Measurements from ENCODE around the gene CNN1.

CNN1 gene

DNA sequence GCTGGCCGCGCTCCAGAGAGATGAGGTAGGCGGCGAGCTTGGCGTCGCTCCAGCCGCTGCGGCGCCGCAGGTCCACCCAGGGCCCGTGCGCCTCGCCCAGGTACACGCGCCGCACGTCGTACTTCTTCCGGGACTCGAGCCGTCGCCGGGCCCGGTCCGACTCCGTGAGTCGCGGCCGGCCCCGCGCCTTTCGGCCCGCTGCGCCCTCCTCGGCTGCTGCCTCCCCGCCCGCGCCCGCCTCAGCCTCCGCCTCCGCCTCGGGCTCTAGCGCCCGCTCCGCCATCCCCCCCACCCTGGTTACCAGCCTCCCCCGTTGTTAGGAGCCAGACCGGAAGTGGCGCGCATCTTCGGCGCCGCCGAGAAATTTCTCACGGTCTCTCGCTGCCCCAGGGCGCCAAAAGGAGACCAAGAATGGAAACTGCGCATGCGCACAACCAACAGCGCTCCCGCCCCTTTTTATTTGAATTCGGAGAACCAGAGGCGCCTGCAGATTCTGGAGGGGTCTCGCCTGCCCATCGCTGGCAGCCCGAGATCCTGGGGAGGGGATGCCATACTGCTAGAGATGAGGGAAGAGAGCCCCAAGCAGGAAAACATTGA lies 33.0 kb upstream of the CNN1 start, which contains the start of gene ZNF653:
Gene ZNF653, minus strand, starts transcription at position 336 of the 597 bp plus-strand sequence. Its CDS starts 53 bp downstream, at position 283.
- peak; percentile 98 for DNase-seq (ENCODE audit: low read depth)
- no peaks in the 10 kb centered on the region for H3K36me3 ChIP-seq (ENCODE audit: control insufficient read depth, insufficient read depth, low read length, severe bottlenecking)
- H3K4me1 ChIP-seq (ENCODE audit: control insufficient read depth, insufficient read depth, low read length), result peaks cover 8% of the 10 kb centered on the region
- peak within 1 kb of the TSS; percentile 85 for H3K4me3 ChIP-seq (ENCODE audit: low read length)
- H3K27me3 ChIP-seq (replicated peaks; ENCODE audit: control insufficient read depth, insufficient read depth, low read length), result no peaks in the 10 kb centered on the region
- H3K9me3 ChIP-seq (ENCODE audit: control insufficient read depth, low read length), result no peaks in the 10 kb centered on the region
- H3K9ac ChIP-seq (ENCODE audit: low read length), result peak within 1 kb of the TSS; percentile 86

DNA sequence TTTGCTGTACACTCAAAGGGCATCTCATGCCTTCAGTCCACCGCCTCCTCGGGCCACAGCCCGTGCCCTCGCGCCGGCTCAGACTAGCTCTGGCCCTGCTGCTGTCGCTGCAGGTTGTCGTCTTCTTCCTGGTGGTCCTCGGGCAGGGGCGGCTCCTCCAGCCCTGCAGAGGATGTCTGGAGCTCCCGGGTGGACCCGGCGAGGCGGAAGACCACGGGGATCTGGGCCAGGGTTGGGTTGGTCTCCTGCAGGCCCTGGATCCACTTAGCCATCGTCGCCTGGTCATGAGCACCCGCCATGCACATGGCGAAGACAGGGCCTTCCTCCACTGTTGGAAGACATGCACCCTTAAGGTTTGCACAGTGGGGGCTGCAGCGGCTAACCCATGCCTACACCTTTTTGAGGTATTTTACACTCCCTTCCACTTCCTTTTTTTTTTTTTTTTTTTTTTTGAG lies 32.5 kb upstream of the CNN1 start:
- H3K4me3 ChIP-seq (ENCODE audit: low read length), result peak overlapping the region; percentile 85
- no peaks in the 10 kb centered on the region for H3K27me3 ChIP-seq (replicated peaks; ENCODE audit: control insufficient read depth, insufficient read depth, low read length)
- DNase-seq (ENCODE audit: low read depth), result no peak
- peaks cover 8% of the 10 kb centered on the region for H3K4me1 ChIP-seq (ENCODE audit: control insufficient read depth, insufficient read depth, low read length)
- no peaks in the 10 kb centered on the region for H3K9me3 ChIP-seq (ENCODE audit: control insufficient read depth, low read length)
- H3K9ac ChIP-seq (ENCODE audit: low read length), result peak overlapping the region; percentile 86
- H3K36me3 ChIP-seq (ENCODE audit: control insufficient read depth, insufficient read depth, low read length, severe bottlenecking), result peaks cover under 1% of the 10 kb centered on the region

DNA sequence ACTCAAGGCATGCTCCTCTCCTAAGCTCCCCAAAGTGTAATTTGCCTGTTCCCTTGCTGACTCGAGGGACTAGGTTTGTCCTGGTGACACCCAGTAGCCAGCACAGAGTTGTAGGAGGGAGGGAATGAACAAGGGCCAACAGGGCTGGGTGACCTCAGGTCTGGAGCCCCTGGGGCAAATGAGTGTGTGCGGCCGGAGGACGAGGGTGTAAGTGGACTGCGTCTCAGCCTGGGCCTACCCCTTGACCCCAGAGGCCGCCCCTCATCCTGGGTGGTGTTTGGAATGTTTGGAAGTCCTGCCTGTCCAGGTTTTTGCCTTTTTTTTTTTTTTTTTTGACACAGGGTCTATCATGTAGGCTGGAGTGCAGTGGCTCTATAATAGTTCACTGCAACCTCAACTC lies 31.7 kb upstream of the CNN1 start:
- Histone ChIP-seq H3K27me3 (replicated peaks; ENCODE audit: control insufficient read depth, insufficient read depth, low read length) (no peaks in the 10 kb centered on the region), H3K9me3 (ENCODE audit: control insufficient read depth, low read length) (no peaks in the 10 kb centered on the region), H3K4me3 (ENCODE audit: low read length) (no peak overlapping the region), H3K4me1 (ENCODE audit: control insufficient read depth, insufficient read depth, low read length) (peaks cover 8% of the 10 kb centered on the region), H3K36me3 (ENCODE audit: control insufficient read depth, insufficient read depth, low read length, severe bottlenecking) (peaks cover 4% of the 10 kb centered on the region), H3K9ac (ENCODE audit: low read length) (no peak overlapping the region)
- DNase-seq (ENCODE audit: low read depth), result no peak

DNA sequence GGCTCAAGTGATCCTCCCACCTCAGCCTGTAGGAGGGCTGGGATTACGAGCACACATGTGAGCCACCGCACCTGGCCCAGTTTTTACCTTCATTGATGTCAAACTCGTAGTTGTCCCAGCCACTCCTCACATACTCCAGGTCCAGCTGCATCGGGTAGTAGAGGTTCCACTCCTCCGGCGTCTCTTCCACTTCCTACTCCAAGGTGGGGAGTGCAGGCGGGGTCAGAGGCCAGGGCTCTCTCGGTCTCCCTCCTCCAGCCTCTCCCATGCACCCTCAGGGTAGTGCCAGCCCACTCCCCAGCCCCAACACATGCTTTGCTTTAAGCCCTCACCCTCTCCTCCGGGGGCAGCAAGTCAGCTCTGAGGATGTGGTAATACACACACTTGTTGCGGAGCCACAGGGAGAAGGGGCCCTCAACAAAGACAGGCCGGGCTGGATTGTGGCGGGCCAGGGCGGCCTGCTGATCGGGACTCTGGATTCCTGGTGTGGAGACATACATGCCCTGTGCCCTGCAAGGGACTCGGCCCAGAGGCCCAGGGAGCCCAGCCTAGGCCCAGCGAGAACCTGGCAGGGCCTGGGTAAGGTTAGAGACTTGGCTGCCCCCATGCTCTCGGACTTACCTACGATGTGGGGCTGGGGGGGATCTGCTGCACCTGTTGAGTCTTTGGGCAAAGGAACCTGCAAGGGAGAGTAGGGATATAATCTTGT lies 31.1 kb upstream of the CNN1 start:
- Histone ChIP-seq H3K27me3 (replicated peaks; ENCODE audit: control insufficient read depth, insufficient read depth, low read length) (no peaks in the 10 kb centered on the region), H3K9me3 (ENCODE audit: control insufficient read depth, low read length) (no peaks in the 10 kb centered on the region), H3K9ac (ENCODE audit: low read length) (no peak overlapping the region), H3K36me3 (ENCODE audit: control insufficient read depth, insufficient read depth, low read length, severe bottlenecking) (peaks cover 4% of the 10 kb centered on the region), H3K4me1 (ENCODE audit: control insufficient read depth, insufficient read depth, low read length) (peaks cover 8% of the 10 kb centered on the region), H3K4me3 (ENCODE audit: low read length) (no peak overlapping the region)
- no peak for DNase-seq (ENCODE audit: low read depth)

DNA sequence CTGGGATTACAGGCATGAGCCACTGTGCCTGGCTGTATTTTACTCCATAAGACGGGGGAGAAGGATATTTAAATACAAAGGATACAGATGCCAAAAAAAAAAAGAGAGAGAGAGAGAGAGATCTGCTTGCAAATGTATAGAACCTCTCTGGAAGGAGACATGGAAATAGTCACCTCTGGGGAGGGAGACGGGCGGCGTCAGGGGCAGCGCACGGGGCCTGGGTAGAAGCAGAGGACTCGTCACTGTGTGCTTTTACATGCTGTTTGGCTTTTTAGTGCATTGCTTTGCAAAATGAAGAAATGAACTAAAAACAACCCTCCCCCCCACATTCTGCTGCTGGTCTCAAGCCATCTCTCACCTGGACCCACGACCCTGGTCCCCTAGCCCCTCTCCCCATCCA lies 28.2 kb upstream of the CNN1 start:
- no peaks in the 10 kb centered on the region for H3K27me3 ChIP-seq (replicated peaks; ENCODE audit: control insufficient read depth, insufficient read depth, low read length)
- H3K4me3 ChIP-seq (ENCODE audit: low read length), result no peak overlapping the region
- no peak for DNase-seq (ENCODE audit: low read depth)
- H3K36me3 ChIP-seq (ENCODE audit: control insufficient read depth, insufficient read depth, low read length, severe bottlenecking), result peaks cover 4% of the 10 kb centered on the region
- H3K4me1 ChIP-seq (ENCODE audit: control insufficient read depth, insufficient read depth, low read length), result peaks cover 5% of the 10 kb centered on the region
- H3K9me3 ChIP-seq (ENCODE audit: control insufficient read depth, low read length), result no peaks in the 10 kb centered on the region
- no peak overlapping the region for H3K9ac ChIP-seq (ENCODE audit: low read length)

DNA sequence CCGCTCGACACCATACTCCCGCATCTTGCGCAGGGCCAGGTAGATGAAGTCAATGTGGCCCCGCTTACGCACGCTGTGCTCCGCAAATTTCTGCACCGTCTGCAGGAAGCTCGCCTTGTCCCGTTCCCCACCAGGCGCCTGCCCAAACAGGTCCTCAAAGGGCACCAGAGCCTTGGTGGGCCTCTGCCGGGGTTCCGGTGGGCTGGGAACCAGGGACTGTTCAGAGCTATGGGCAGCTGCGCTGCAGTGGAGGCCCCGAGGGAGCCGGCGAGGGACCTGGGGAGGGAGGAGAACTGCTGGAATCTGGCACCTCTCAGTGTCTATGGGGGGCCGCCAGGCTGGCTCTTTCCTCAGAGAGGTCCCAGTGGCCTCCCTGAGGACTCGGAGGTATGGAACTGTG lies 24.7 kb upstream of the CNN1 start:
- no peaks in the 10 kb centered on the region for H3K9me3 ChIP-seq (ENCODE audit: control insufficient read depth, low read length)
- H3K9ac ChIP-seq (ENCODE audit: low read length), result no peak overlapping the region
- no peaks in the 10 kb centered on the region for H3K4me1 ChIP-seq (ENCODE audit: control insufficient read depth, insufficient read depth, low read length)
- no peak overlapping the region for H3K4me3 ChIP-seq (ENCODE audit: low read length)
- H3K36me3 ChIP-seq (ENCODE audit: control insufficient read depth, insufficient read depth, low read length, severe bottlenecking), result peaks cover 14% of the 10 kb centered on the region
- H3K27me3 ChIP-seq (replicated peaks; ENCODE audit: control insufficient read depth, insufficient read depth, low read length), result no peaks in the 10 kb centered on the region
- no peak for DNase-seq (ENCODE audit: low read depth)

DNA sequence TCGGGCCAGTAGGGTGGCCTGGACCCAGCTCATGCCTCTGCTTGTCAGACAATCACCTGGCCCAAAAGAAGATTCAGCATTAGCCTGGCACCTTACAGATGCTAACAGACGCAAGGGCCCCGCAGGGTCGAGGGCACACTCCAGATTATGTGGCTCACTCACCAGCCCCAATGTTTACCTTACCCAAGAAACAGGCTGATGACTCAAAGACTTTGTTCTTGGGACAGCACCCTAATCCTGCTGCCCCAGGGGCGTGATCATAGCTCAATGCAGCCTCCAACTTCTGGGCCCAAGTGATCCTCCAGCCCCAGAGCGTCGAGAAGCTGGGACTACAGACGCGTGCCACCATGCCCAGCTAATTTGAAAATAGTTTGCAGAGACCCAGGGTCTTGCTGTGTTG lies 19.5 kb upstream of the CNN1 start:
- Histone ChIP-seq H3K27me3 (replicated peaks; ENCODE audit: control insufficient read depth, insufficient read depth, low read length) (no peaks in the 10 kb centered on the region), H3K4me3 (ENCODE audit: low read length) (no peak overlapping the region), H3K9me3 (ENCODE audit: control insufficient read depth, low read length) (no peaks in the 10 kb centered on the region), H3K9ac (ENCODE audit: low read length) (no peak overlapping the region), H3K36me3 (ENCODE audit: control insufficient read depth, insufficient read depth, low read length, severe bottlenecking) (peaks cover 10% of the 10 kb centered on the region), H3K4me1 (ENCODE audit: control insufficient read depth, insufficient read depth, low read length) (no peaks in the 10 kb centered on the region)
- DNase-seq (ENCODE audit: low read depth), result no peak

DNA sequence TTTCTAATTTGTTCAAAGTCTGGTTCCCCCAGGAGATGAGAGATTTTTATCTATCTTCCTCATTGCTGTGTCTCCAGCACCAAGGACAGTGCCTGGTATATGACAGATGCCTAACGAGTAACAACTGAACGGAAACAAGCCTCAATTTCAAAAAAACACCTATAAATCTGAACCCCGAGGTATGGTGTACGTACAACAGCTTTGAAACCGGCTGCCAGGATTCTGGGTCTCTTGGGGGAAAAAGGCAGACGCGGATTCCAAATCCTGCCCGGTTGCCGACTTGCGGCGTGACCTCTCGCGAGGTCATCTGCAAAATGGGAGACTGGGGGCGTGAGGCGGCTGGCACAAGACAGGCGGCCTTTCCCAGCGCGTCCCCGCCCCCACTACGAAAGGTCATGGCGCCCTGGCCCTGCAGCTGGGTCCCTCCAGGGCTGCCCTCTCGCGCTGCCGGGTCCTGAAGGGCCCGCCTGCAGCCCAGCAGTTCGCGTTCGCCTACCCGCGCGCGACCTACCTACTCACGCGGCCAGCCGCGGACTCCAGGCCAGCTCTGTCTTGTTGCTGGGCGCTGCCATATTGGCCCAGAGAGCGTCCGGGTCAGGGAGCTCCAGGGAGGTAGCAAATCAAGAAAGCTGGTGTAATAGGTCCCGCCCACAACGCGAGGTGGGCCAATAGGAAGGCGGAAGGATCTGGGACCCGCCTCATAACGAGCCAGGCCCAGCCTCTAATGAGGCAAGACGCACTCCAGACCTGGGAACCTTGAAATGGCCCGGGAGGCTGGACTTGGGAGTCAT lies 9.9 kb upstream of the CNN1 start, which contains the start of gene ECSIT:
Gene ECSIT, minus strand, starts transcription at position 584 of the 791 bp plus-strand sequence. CDS start 9,964 bp downstream, outside the sequence.
- peaks cover 8% of the 10 kb centered on the region for H3K4me1 ChIP-seq (ENCODE audit: control insufficient read depth, insufficient read depth, low read length)
- no peaks in the 10 kb centered on the region for H3K9me3 ChIP-seq (ENCODE audit: control insufficient read depth, low read length)
- H3K4me3 ChIP-seq (ENCODE audit: low read length), result peak within 1 kb of the TSS; percentile 96
- no peaks in the 10 kb centered on the region for H3K27me3 ChIP-seq (replicated peaks; ENCODE audit: control insufficient read depth, insufficient read depth, low read length)
- H3K36me3 ChIP-seq (ENCODE audit: control insufficient read depth, insufficient read depth, low read length, severe bottlenecking), result no peaks in the 10 kb centered on the region
- peak within 1 kb of the TSS; percentile 90 for H3K9ac ChIP-seq (ENCODE audit: low read length)
- DNase-seq (ENCODE audit: low read depth), result peak; percentile 99

DNA sequence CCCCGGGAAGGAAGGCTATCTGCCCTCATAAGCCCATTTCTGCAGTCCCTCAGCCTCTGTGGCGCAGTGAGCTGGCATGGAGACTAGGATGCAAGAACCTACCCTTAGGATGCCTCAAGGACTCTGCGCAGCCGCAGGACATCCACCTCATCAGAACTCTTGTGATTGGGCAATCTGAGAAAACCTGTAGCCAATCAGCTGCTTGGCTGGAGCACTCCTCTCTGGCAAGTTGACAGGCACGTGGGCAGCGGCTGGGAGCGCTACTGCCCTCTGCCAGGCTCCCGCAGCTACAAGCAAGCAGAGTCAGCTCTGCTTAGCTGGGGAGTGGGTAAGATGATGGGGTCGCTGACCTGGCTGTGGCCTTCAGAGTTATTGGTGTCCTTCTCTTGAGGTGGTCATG lies 8.2 kb upstream of the CNN1 start:
- Histone ChIP-seq H3K4me1 (ENCODE audit: control insufficient read depth, insufficient read depth, low read length) (peaks cover 9% of the 10 kb centered on the region), H3K9ac (ENCODE audit: low read length) (no peak overlapping the region), H3K27me3 (replicated peaks; ENCODE audit: control insufficient read depth, insufficient read depth, low read length) (no peaks in the 10 kb centered on the region), H3K9me3 (ENCODE audit: control insufficient read depth, low read length) (no peaks in the 10 kb centered on the region), H3K4me3 (ENCODE audit: low read length) (no peak overlapping the region), H3K36me3 (ENCODE audit: control insufficient read depth, insufficient read depth, low read length, severe bottlenecking) (no peaks in the 10 kb centered on the region)
- DNase-seq (ENCODE audit: low read depth), result peak; percentile 65

DNA sequence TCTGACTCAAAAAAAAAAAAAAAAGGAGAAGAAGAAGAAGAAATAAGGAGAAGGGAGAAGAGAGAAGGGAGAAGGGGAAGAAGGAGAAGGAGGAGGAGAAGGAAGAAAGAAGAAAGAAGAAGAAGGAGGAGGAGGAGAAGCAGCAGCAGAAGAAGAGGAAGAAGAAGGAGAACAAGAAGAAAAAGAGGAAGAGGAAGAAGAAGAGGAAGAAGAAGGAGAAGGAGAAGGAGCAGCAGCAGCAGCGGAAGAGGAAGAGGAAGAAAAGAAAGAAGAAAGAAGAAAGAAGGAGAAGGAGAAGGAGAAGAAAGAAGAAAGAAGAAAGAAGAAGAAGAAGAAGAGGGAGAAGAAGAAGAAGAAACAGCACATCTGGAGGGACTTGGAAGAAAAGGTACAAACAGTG lies 4.1 kb upstream of the CNN1 start:
- Histone ChIP-seq H3K9me3 (ENCODE audit: control insufficient read depth, low read length) (no peaks in the 10 kb centered on the region), H3K27me3 (replicated peaks; ENCODE audit: control insufficient read depth, insufficient read depth, low read length) (no peaks in the 10 kb centered on the region), H3K36me3 (ENCODE audit: control insufficient read depth, insufficient read depth, low read length, severe bottlenecking) (no peaks in the 10 kb centered on the region), H3K4me1 (ENCODE audit: control insufficient read depth, insufficient read depth, low read length) (peaks cover 9% of the 10 kb centered on the region), H3K9ac (ENCODE audit: low read length) (no peak overlapping the region), H3K4me3 (ENCODE audit: low read length) (no peak overlapping the region)
- no peak for DNase-seq (ENCODE audit: low read depth)

DNA sequence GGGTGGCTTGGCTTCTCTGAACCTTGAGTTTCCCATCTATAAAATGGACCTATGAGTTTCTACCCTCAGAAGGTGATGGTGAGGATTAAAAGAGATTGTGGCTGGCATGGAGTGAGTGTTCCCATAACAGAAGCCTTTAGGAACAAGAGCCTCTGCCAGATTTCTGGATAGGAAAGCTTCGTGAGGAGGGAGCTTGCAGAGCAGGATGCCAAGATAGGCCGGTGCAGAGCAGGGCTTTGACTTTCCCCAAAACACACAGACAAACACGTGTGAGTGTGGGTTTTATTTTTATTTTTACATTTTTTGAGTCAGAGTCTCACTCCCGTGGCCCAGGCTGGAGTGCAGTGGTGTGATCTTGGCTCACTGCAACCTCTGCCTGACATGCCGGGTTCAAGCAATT lies 3.7 kb upstream of the CNN1 start:
- Histone ChIP-seq H3K4me1 (ENCODE audit: control insufficient read depth, insufficient read depth, low read length) (peaks cover 9% of the 10 kb centered on the region), H3K4me3 (ENCODE audit: low read length) (no peak overlapping the region), H3K9me3 (ENCODE audit: control insufficient read depth, low read length) (no peaks in the 10 kb centered on the region), H3K27me3 (replicated peaks; ENCODE audit: control insufficient read depth, insufficient read depth, low read length) (no peaks in the 10 kb centered on the region), H3K9ac (ENCODE audit: low read length) (no peak overlapping the region), H3K36me3 (ENCODE audit: control insufficient read depth, insufficient read depth, low read length, severe bottlenecking) (no peaks in the 10 kb centered on the region)
- DNase-seq (ENCODE audit: low read depth), result no peak
